HepG2 (cell line): Measurements from ENCODE around the gene IQGAP3. TPM values are rescaled to one million over a fixed set of nuclear protein-coding genes. Genes with fewer than 3 reads are reported as not detected.

Experiments used
- ATAC-seq: fragments of 200-7000 bp; cut with Tn5 transposase; 3 replicates; pipeline ENCODE4 v1.9.1; 2020; ENCODE audit warnings: mild to moderate bottlenecking, moderate library complexity
- BruUV-seq: library from RNA; stranded (reverse); fragments of 400-500 nt; replicated peaks from 2 replicates; lab custom pipeline; 2021; lab: Mats Ljungman, UMichigan
- CTCF ChIA-PET: fragments of 300-600 bp; formaldehyde crosslinking; extraction: SDS; loops from one replicate; lab custom pipeline; 2021; ENCODE audit warnings: low total read pairs, inconsistent platforms, low intra/inter-chr PET ratio; lab: Yijun Ruan, JAX
- POLR2A ChIA-PET: fragments of 350-600 bp; sonication (Branson Sonifier 250); formaldehyde crosslinking; loops from one replicate; lab custom pipeline; 2020; ENCODE audit warnings: antibody characterized with exemption, inconsistent platforms; lab: Yijun Ruan, JAX
- DNase-seq: peaks from one replicate; pipeline ENCODE4 v3.0.0-alpha.2; 2015; ENCODE audit warnings: low spot score
- FAIRE-seq: peaks from 3 replicates; lab custom pipeline; 2011; peaks lifted over from hg19 to GRCh38; lab: Jason Lieb, UNC
- H2AFZ ChIP-seq: one replicate; pipeline ENCODE4 v1.6.1; 2011; ENCODE audit warnings: low read length, inconsistent platforms
- H3K27ac ChIP-seq: fragments of 300-600 bp; 3 replicates; pipeline ENCODE4 v1.8.0; 2011; ENCODE audit warnings: mixed run types, mild to moderate bottlenecking, mixed read lengths, low read length, inconsistent platforms; ENCODE audit not compliant: insufficient read depth; ENCODE audit errors: extremely low read length
- H3K27me3 ChIP-seq, 2 experiments: fragments of 200-600 bp in 1 of 2; 2 replicates in 1 of 2; 3 replicates in 1 of 2; pipeline versions ENCODE4 v1.6.0 to v1.8.0; 2011; ENCODE audit warnings: low read length in 2 of 2, mild to moderate bottlenecking in 2 of 2, moderate library complexity in 2 of 2, inconsistent platforms in 1 of 2; ENCODE audit not compliant: insufficient read depth in 2 of 2, control insufficient read depth in 1 of 2
- H3K36me3 ChIP-seq, 2 experiments: fragments of 200-600 bp in 1 of 2; replicated peaks in 1 of 2; 2 replicates in 1 of 2; 3 replicates in 1 of 2; pipeline versions ENCODE4 v1.5.1 to v1.8.0; 2011; ENCODE audit warnings: low read length in 2 of 2, inconsistent platforms in 1 of 2; ENCODE audit not compliant: insufficient read depth in 2 of 2, control insufficient read depth in 1 of 2
- H3K4me1 ChIP-seq: 2 replicates; pipeline ENCODE4 v1.5.1; 2012; ENCODE audit warnings: low read length, inconsistent platforms; ENCODE audit not compliant: insufficient read depth
- H3K4me2 ChIP-seq: 2 replicates; pipeline ENCODE4 v1.6.0; 2011; ENCODE audit warnings: low read depth, low read length, inconsistent platforms
- H3K4me3 ChIP-seq, 3 experiments: fragments of 200-600 bp in 1 of 3; sonication (generic), shearing (Covaris generic) in 1 of 3; replicated peaks in 1 of 3; 2 replicates each; pipeline ENCODE4 v1.5.1; 2011 to 2016; ENCODE audit warnings: low read length in 3 of 3, inconsistent platforms in 2 of 3, low read depth in 2 of 3, mild to moderate bottlenecking in 2 of 3, control low read depth in 1 of 3, mixed read lengths in 1 of 3; ENCODE audit not compliant: insufficient read depth in 1 of 3
- H3K79me2 ChIP-seq: one replicate; pipeline ENCODE4 v1.6.1; 2011; ENCODE audit warnings: low read length, inconsistent platforms; ENCODE audit not compliant: insufficient read depth
- H3K9ac ChIP-seq: 2 replicates; pipeline ENCODE4 v1.6.0; 2011; ENCODE audit warnings: mild to moderate bottlenecking, low read depth, low read length, inconsistent platforms; ENCODE audit not compliant: insufficient read depth
- H3K9me3 ChIP-seq: 2 replicates; pipeline ENCODE4 v1.5.1; 2012; ENCODE audit warnings: mild to moderate bottlenecking, low read length
- H4K20me1 ChIP-seq: 2 replicates; pipeline ENCODE4 v1.6.0; 2011; ENCODE audit warnings: inconsistent platforms, mild to moderate bottlenecking, low read length, moderate library complexity; ENCODE audit not compliant: insufficient read depth
- EHMT2 ChIP-seq: fragments of 200-600 bp; sonication (generic); IDR thresholded peaks from 2 replicates; pipeline ENCODE4 v1.7.0; 2017; ENCODE audit warnings: antibody characterized with exemption, low read depth, low read length, borderline replicate concordance
- HNRNPL ChIP-seq: fragments of 200-400 bp; formaldehyde crosslinking; IDR thresholded peaks from 2 replicates; pipeline ENCODE4 v1.6.1; 2017; ENCODE audit warnings: mild to moderate bottlenecking, low read depth, low read length
- JUN ChIP-seq: sonication (generic); formaldehyde crosslinking; IDR thresholded peaks from 2 replicates; pipeline ENCODE4 v1.4.0; 2020; ENCODE audit warnings: mild to moderate bottlenecking, missing genetic modification reagents
- KLF9 ChIP-seq: IDR thresholded peaks from 2 replicates; pipeline ENCODE4 v1.6.1; 2016; ENCODE audit warnings: low read depth
- NFE2L1 ChIP-seq: sonication (generic); formaldehyde crosslinking; IDR thresholded peaks from 2 replicates; pipeline ENCODE4 v1.4.0; 2020; ENCODE audit warnings: missing genetic modification reagents, mild to moderate bottlenecking, borderline replicate concordance
- PAWR ChIP-seq: sonication (generic); formaldehyde crosslinking; IDR thresholded peaks from 2 replicates; pipeline ENCODE4 v1.4.0; 2020; ENCODE audit warnings: missing genetic modification reagents, mild to moderate bottlenecking, borderline replicate concordance
- PLRG1 ChIP-seq: fragments of 450-650 bp; conservative IDR thresholded peaks from 2 replicates; pipeline ENCODE4 v1.6.1; 2016
- SSRP1 ChIP-seq: IDR thresholded peaks from 2 replicates; pipeline ENCODE4 v1.6.1; 2016; ENCODE audit warnings: control low read depth
- TARDBP ChIP-seq: sonication (generic); formaldehyde crosslinking; IDR thresholded peaks from 2 replicates; pipeline ENCODE4 v1.8.0; 2022; ENCODE audit warnings: mild to moderate bottlenecking, missing genetic modification reagents
- TEAD2 ChIP-seq: sonication (generic); formaldehyde crosslinking; IDR thresholded peaks from 2 replicates; pipeline ENCODE4 v1.9.0; 2021; ENCODE audit warnings: missing genetic modification reagents
- ZBTB7A ChIP-seq: sonication (generic); formaldehyde crosslinking; IDR thresholded peaks from 2 replicates; pipeline ENCODE4 v1.8.0; 2022; ENCODE audit warnings: mild to moderate bottlenecking, missing genetic modification reagents
- ZNF33B ChIP-seq: sonication (generic); formaldehyde crosslinking; IDR thresholded peaks from 2 replicates; pipeline ENCODE4 v1.5.1; 2020; ENCODE audit warnings: mild to moderate bottlenecking, missing genetic modification reagents
- ZNF460 ChIP-seq: sonication (generic); formaldehyde crosslinking; IDR thresholded peaks from 2 replicates; pipeline ENCODE4 v1.5.1; 2020; ENCODE audit warnings: missing genetic modification reagents, mild to moderate bottlenecking, borderline replicate concordance
- ZNF530 ChIP-seq: sonication (generic); formaldehyde crosslinking; IDR thresholded peaks from 2 replicates; pipeline ENCODE4 v1.5.0; 2020; ENCODE audit warnings: low read depth, mild to moderate bottlenecking, missing genetic modification reagents
- ZNF768 ChIP-seq: sonication (generic); formaldehyde crosslinking; IDR thresholded peaks from 2 replicates; pipeline ENCODE4 v1.4.0; 2020; ENCODE audit warnings: missing genetic modification reagents
- ZNF83 ChIP-seq: sonication (generic); formaldehyde crosslinking; IDR thresholded peaks from 2 replicates; pipeline ENCODE4 v1.4.0; 2020; ENCODE audit warnings: missing genetic modification reagents, mild to moderate bottlenecking, borderline replicate concordance
- ZNF841 ChIP-seq: sonication (generic); formaldehyde crosslinking; IDR thresholded peaks from 2 replicates; pipeline ENCODE4 v1.8.1; 2023; ENCODE audit warnings: missing genetic modification reagents, borderline replicate concordance
- WGBS: methylation state at CpG from one replicate; pipeline ENCODE4 v1.1.6; 2017; ENCODE audit warnings: low lambda C conversion rate; 5-methylcytosine and 5-hydroxymethylcytosine counted together
- in situ Hi-C: cut with HindIII; loops from 2 replicates; pipeline ENCODE4 v1.10.0; 2017; ENCODE audit warnings: low pct_unique_long_range_greater_than_20kb; ENCODE audit not compliant: extremely low pct_ligation_motif_present
- intact Hi-C: fragments of 100-400 bp; cut with micrococcal nuclease; formaldehyde crosslinking; loops from one replicate; pipeline ENCODE4 v1.10.0; 2022; ENCODE audit not compliant: unreplicated experiment
- polyA plus RNA-seq, 8 experiments: library from polyadenylated mRNA; depleted of rRNA in 3 of 8; stranded (reverse) in 7 of 8; unstranded in 1 of 8; fragments of >200 nt; fragmentation: Illumina TruSeq in 4 of 8; extraction: Trizol in 4 of 8; gene quantifications; 2 replicates each; pipeline versions ENCODE4 v1.2.1 to v1.2.3, GENCODE V29; 2011 to 2016; ENCODE audit warnings: low read depth in 4 of 8, missing spikeins in 1 of 8, mixed read lengths in 1 of 8; ENCODE audit not compliant: insufficient read depth in 1 of 8
- total RNA-seq, 5 experiments: library from RNA; depleted of rRNA; stranded (reverse); fragments of >200 nt; fragmentation: Illumina TruSeq; extraction: Trizol; gene quantifications; 2 replicates each; pipeline ENCODE4 v1.2.3, GENCODE V29; 2016; ENCODE audit warnings: low read depth in 1 of 5
- TF ChIP-seq, protein P1 (sequence below): sonication (generic); formaldehyde crosslinking; IDR thresholded peaks from 2 replicates; pipeline ENCODE4 v1.4.0; 2020; ENCODE audit warnings: mild to moderate bottlenecking, missing genetic modification reagents
- TF ChIP-seq, protein P2 (sequence below): sonication (generic); formaldehyde crosslinking; IDR thresholded peaks from 2 replicates; pipeline ENCODE4 v1.5.1; 2020; ENCODE audit warnings: missing genetic modification reagents, mild to moderate bottlenecking, borderline replicate concordance
- TF ChIP-seq, protein P3 (sequence below): sonication (generic); formaldehyde crosslinking; IDR thresholded peaks from 2 replicates; pipeline ENCODE4 v1.4.0; 2020; ENCODE audit warnings: missing genetic modification reagents

IQGAP3 gene
- total and polyA plus RNA-seq, 2 of the 13 experiments (the other 11 are each of a cell fraction or from before 2014, with no cell fraction given), result 13.5 to 14.1 TPM

DNA sequence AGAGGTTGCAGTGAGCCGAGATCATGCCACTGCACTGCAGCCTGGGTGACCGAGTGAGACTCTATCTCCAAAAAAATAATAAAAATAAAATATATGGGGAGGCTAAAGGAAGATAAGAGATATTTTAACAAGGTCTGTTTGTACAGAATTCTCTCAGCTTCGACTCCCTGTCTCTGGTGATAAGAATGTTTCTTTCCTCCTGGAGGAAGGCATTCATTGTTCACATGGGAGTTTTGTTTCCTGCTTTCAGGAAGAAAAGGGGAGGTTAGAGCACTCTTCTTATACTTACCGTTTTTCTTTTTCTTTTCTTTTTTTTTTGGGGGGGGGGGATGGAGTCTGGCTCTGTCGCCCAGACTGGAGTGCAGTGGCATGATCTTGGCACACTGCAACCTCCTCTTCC lies 17.2 kb upstream of the IQGAP3 start:
- H3K4me2 ChIP-seq, result no peak overlapping the region
- H3K9ac ChIP-seq, result no peak overlapping the region
- TF ChIP-seq JUN (CRISPR knock-in tag) (no peak), ZNF530 (CRISPR knock-in tag) (no peak), KLF9 (CRISPR knock-in tag) (no peak), NFE2L1 (CRISPR knock-in tag) (no peak), PAWR (no peak), ZNF460 (no peak), ZNF768 (CRISPR knock-in tag) (no peak), ZNF83 (no peak), ZBTB7A (CRISPR knock-in tag) (no peak), ZNF841 (CRISPR knock-in tag) (no peak), SSRP1 (CRISPR knock-in tag) (no peak), EHMT2 (no peak), PLRG1 (no peak), TEAD2 (CRISPR knock-in tag) (no peak), ZNF33B (CRISPR knock-in tag) (no peak), HNRNPL (no peak), TARDBP (CRISPR knock-in tag) (no peak)
- TF ChIP-seq, protein P1, sequence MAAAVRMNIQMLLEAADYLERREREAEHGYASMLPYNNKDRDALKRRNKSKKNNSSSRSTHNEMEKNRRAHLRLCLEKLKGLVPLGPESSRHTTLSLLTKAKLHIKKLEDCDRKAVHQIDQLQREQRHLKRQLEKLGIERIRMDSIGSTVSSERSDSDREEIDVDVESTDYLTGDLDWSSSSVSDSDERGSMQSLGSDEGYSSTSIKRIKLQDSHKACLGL (CRISPR knock-in tag), result no peak
- TF ChIP-seq, protein P2, sequence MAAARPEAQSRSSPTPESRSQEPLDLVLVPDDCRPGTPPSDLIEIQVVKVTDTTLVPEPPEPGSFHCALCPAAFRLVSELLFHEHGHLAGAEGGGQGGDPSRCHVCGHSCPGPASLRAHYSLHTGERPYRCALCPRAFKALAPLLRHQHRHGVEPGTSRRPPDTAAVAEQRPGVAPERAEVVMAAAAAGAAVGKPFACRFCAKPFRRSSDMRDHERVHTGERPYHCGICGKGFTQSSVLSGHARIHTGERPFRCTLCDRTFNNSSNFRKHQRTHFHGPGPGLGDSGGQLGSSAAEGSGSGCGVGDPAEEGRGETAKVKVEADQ (CRISPR knock-in tag), result no peak
- TF ChIP-seq, protein P3, sequence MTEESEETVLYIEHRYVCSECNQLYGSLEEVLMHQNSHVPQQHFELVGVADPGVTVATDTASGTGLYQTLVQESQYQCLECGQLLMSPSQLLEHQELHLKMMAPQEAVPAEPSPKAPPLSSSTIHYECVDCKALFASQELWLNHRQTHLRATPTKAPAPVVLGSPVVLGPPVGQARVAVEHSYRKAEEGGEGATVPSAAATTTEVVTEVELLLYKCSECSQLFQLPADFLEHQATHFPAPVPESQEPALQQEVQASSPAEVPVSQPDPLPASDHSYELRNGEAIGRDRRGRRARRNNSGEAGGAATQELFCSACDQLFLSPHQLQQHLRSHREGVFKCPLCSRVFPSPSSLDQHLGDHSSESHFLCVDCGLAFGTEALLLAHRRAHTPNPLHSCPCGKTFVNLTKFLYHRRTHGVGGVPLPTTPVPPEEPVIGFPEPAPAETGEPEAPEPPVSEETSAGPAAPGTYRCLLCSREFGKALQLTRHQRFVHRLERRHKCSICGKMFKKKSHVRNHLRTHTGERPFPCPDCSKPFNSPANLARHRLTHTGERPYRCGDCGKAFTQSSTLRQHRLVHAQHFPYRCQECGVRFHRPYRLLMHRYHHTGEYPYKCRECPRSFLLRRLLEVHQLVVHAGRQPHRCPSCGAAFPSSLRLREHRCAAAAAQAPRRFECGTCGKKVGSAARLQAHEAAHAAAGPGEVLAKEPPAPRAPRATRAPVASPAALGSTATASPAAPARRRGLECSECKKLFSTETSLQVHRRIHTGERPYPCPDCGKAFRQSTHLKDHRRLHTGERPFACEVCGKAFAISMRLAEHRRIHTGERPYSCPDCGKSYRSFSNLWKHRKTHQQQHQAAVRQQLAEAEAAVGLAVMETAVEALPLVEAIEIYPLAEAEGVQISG (CRISPR knock-in tag), result no peak
- DNase-seq (no peak), ATAC-seq (no peak), FAIRE-seq (no peak)
- no TSS peak for BruUV-seq
- ChIA-PET CTCF (no interaction called here), POLR2A (no interaction called here)
- peaks cover 3% of the 10 kb centered on the region for H3K79me2 ChIP-seq
- no peak overlapping the region for H2AFZ ChIP-seq
- no peak overlapping the region for H3K4me3 ChIP-seq
- intact Hi-C loops, result no loop called here
- in situ Hi-C loops, result no loop called here
- H3K27me3 ChIP-seq, result peaks cover 0 to 10% of the 10 kb centered on the region in 2 experiments; a peak in 1 of 5 replicates
- H3K27ac ChIP-seq, result no peak overlapping the region
- 52% methylated on average over 5 of the region's 5 CpGs for WGBS
- H4K20me1 ChIP-seq, result no peaks in the 10 kb centered on the region
- H3K4me1 ChIP-seq, result peaks cover 21% of the 10 kb centered on the region
- H3K36me3 ChIP-seq, result 0 out of 5 replicates have a peak, but pooled peaks cover 0 to 7% of the 10 kb centered on the region in 2 experiments
- no peaks in the 10 kb centered on the region for H3K9me3 ChIP-seq
